HEK293 (cell line): ENCODE results near the gene SPTLC1.

Experiments used
- CTCF ChIA-PET: fragments of 350-600 bp; formaldehyde crosslinking; extraction: SDS; loops from one replicate; lab custom pipeline; 2021; ENCODE audit warnings: antibody characterized with exemption; lab: Yijun Ruan, JAX
- POLR2A ChIA-PET: fragments of 300-600 bp; formaldehyde crosslinking; extraction: SDS; loops from one replicate; lab custom pipeline; 2020; ENCODE audit warnings: antibody characterized with exemption, inconsistent platforms; lab: Yijun Ruan, JAX
- H3K27ac ChIP-seq: fragments of 200-500 bp; sonication (Bioruptor generic); 2 replicates; pipeline ENCODE4 v1.5.1; 2014; ENCODE audit warnings: low read depth, low read length, control low read depth, inconsistent platforms; ENCODE audit errors: extremely low read depth
- H3K36me3 ChIP-seq, 2 experiments: fragments of 200-500 bp in 1 of 2; sonication (Bioruptor generic) in 1 of 2; 1 replicate in 1 of 2; 2 replicates in 1 of 2; pipeline ENCODE4 v1.5.1; 2014 to 2017; ENCODE audit warnings: inconsistent platforms in 2 of 2, low read length in 2 of 2; ENCODE audit not compliant: control insufficient read depth in 2 of 2, insufficient read depth in 1 of 2
- H3K4me1 ChIP-seq: fragments of 200-500 bp; sonication (Bioruptor generic); 2 replicates; pipeline ENCODE4 v1.5.1; 2014; ENCODE audit warnings: mild to moderate bottlenecking, low read length, inconsistent platforms; ENCODE audit not compliant: control insufficient read depth, insufficient read depth
- H3K4me3 ChIP-seq: 2 replicates; pipeline ENCODE4 v1.5.1; 2011; ENCODE audit warnings: low read depth, mild to moderate bottlenecking, control low read depth, low read length, moderate library complexity
- H3K9me3 ChIP-seq: fragments of 200-500 bp; sonication (Bioruptor generic); 2 replicates; pipeline ENCODE4 v1.5.1; 2014; ENCODE audit warnings: low read depth, low read length, inconsistent platforms; ENCODE audit not compliant: control insufficient read depth, insufficient read depth
- PBX3 ChIP-seq: sonication (generic); formaldehyde crosslinking; IDR thresholded peaks from 2 replicates; pipeline ENCODE4 v1.8.1; 2022; ENCODE audit warnings: mild to moderate bottlenecking, moderate library complexity, missing genetic modification reagents
- SCRT2 ChIP-seq: fragments of 450-650 bp; formaldehyde crosslinking; IDR thresholded peaks from 2 replicates; pipeline ENCODE4 v1.5.1; 2016; ENCODE audit warnings: missing biosample characterization, missing genetic modification characterization
- SETDB1 ChIP-seq: IDR thresholded peaks from one replicate; pipeline ENCODE4 v1.6.1; 2017; ENCODE audit warnings: mild to moderate bottlenecking, low read length, moderate library complexity, mixed read lengths; ENCODE audit not compliant: insufficient read length
- SP7 ChIP-seq: fragments of 450-650 bp; formaldehyde crosslinking; IDR thresholded peaks from 2 replicates; pipeline ENCODE4 v1.5.1; 2016; ENCODE audit warnings: missing biosample characterization, missing genetic modification characterization
- WT1 ChIP-seq: fragments of 450-650 bp; formaldehyde crosslinking; IDR thresholded peaks from 2 replicates; pipeline ENCODE4 v1.5.1; 2016; ENCODE audit warnings: missing biosample characterization, missing genetic modification characterization
- YY2 ChIP-seq: fragments of 450-650 bp; formaldehyde crosslinking; IDR thresholded peaks from 2 replicates; pipeline ENCODE4 v1.5.1; 2016; ENCODE audit warnings: missing biosample characterization, missing genetic modification characterization
- ZBTB20 ChIP-seq: fragments of 450-650 bp; formaldehyde crosslinking; IDR thresholded peaks from 2 replicates; pipeline ENCODE4 v1.5.1; 2016; ENCODE audit warnings: missing biosample characterization, missing genetic modification characterization
- ZFP37 ChIP-seq: fragments of 450-650 bp; formaldehyde crosslinking; IDR thresholded peaks from 2 replicates; pipeline ENCODE4 v1.5.1; 2016; ENCODE audit warnings: missing biosample characterization, missing genetic modification characterization
- ZNF10 ChIP-seq: fragments of 450-650 bp; formaldehyde crosslinking; IDR thresholded peaks from 2 replicates; pipeline ENCODE4 v1.5.1; 2017; ENCODE audit warnings: missing biosample characterization, missing genetic modification characterization
- ZNF266 ChIP-seq: fragments of 450-650 bp; formaldehyde crosslinking; IDR thresholded peaks from 2 replicates; pipeline ENCODE4 v1.5.1; 2016; ENCODE audit warnings: missing biosample characterization, missing genetic modification characterization, low read depth
- ZNF280C ChIP-seq: fragments of 450-650 bp; formaldehyde crosslinking; IDR thresholded peaks from 2 replicates; pipeline ENCODE4 v1.5.1; 2016; ENCODE audit warnings: missing biosample characterization, missing genetic modification characterization
- ZNF394 ChIP-seq: fragments of 450-650 bp; formaldehyde crosslinking; IDR thresholded peaks from 2 replicates; pipeline ENCODE4 v1.5.1; 2016; ENCODE audit warnings: missing biosample characterization, missing genetic modification characterization, mild to moderate bottlenecking, moderate library complexity, borderline replicate concordance
- ZNF404 ChIP-seq: fragments of 450-650 bp; formaldehyde crosslinking; IDR thresholded peaks from 2 replicates; pipeline ENCODE4 v1.5.1; 2017; ENCODE audit warnings: missing biosample characterization, missing genetic modification characterization
- ZNF416 ChIP-seq: fragments of 450-650 bp; formaldehyde crosslinking; IDR thresholded peaks from 2 replicates; pipeline ENCODE4 v1.5.1; 2016; ENCODE audit warnings: missing biosample characterization, missing genetic modification characterization
- ZNF529 ChIP-seq: fragments of 450-650 bp; formaldehyde crosslinking; IDR thresholded peaks from 2 replicates; pipeline ENCODE4 v1.5.1; 2017; ENCODE audit warnings: missing genetic modification characterization, missing biosample characterization; ENCODE audit not compliant: insufficient replicate concordance
- ZNF555 ChIP-seq: fragments of 450-650 bp; formaldehyde crosslinking; conservative IDR thresholded peaks from 2 replicates; pipeline ENCODE4 v1.5.1; 2017; ENCODE audit warnings: missing biosample characterization, mild to moderate bottlenecking, missing genetic modification characterization, inconsistent platforms
- ZNF558 ChIP-seq: fragments of 450-650 bp; formaldehyde crosslinking; IDR thresholded peaks from 2 replicates; pipeline ENCODE4 v1.5.1; 2016; ENCODE audit warnings: missing biosample characterization, missing genetic modification characterization
- ZNF571 ChIP-seq: fragments of 450-650 bp; formaldehyde crosslinking; IDR thresholded peaks from 2 replicates; pipeline ENCODE4 v1.5.0; 2017; ENCODE audit warnings: missing biosample characterization, missing genetic modification characterization
- ZNF629 ChIP-seq: fragments of 450-650 bp; formaldehyde crosslinking; IDR thresholded peaks from 2 replicates; pipeline ENCODE4 v1.5.1; 2017; ENCODE audit warnings: missing biosample characterization, missing genetic modification characterization
- ZNF785 ChIP-seq: fragments of 450-650 bp; formaldehyde crosslinking; IDR thresholded peaks from 2 replicates; pipeline ENCODE4 v1.5.1; 2016; ENCODE audit warnings: missing biosample characterization, missing genetic modification characterization
- ZSCAN18 ChIP-seq: fragments of 450-650 bp; formaldehyde crosslinking; IDR thresholded peaks from 2 replicates; pipeline ENCODE4 v1.5.1; 2016; ENCODE audit warnings: missing biosample characterization, missing genetic modification characterization
- TF ChIP-seq, protein P1 (sequence below): fragments of 450-650 bp; formaldehyde crosslinking; IDR thresholded peaks from 2 replicates; pipeline ENCODE4 v1.5.1; 2017; ENCODE audit warnings: missing biosample characterization, mild to moderate bottlenecking, missing genetic modification characterization, moderate library complexity

SPTLC1 gene

GRCh38 chr9:92115071-92115858 lies at the start of gene SPTLC1 (continued):
- TF ChIP-seq ZSCAN18 (no peak), ZFP37 (tag by site-specific recombination) (no peak), SP7 (tag by site-specific recombination) (peak; percentile 68), ZNF558 (tag by site-specific recombination) (no peak), ZNF529 (tag by site-specific recombination) (no peak), ZNF785 (no peak), ZNF266 (tag by site-specific recombination) (no peak), WT1 (0 out of 2 replicates have a peak, but pooled peaks have one; percentile 9), ZNF571 (tag by site-specific recombination) (no peak), ZNF555 (no peak), ZNF280C (tag by site-specific recombination) (no peak), ZNF10 (tag by site-specific recombination) (no peak), ZNF416 (tag by site-specific recombination) (no peak), PBX3 (CRISPR knock-in tag) (no peak), ZNF629 (tag by site-specific recombination) (peak; percentile 81), YY2 (tag by site-specific recombination) (peak; percentile 95), ZNF394 (tag by site-specific recombination) (no peak), ZNF404 (no peak), ZBTB20 (tag by site-specific recombination) (no peak)
- TF ChIP-seq, protein P1, sequence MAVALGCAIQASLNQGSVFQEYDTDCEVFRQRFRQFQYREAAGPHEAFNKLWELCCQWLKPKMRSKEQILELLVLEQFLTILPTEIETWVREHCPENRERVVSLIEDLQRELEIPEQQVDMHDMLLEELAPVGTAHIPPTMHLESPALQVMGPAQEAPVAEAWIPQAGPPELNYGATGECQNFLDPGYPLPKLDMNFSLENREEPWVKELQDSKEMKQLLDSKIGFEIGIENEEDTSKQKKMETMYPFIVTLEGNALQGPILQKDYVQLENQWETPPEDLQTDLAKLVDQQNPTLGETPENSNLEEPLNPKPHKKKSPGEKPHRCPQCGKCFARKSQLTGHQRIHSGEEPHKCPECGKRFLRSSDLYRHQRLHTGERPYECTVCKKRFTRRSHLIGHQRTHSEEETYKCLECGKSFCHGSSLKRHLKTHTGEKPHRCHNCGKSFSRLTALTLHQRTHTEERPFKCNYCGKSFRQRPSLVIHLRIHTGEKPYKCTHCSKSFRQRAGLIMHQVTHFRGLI (tag by site-specific recombination): no peak

DNA sequence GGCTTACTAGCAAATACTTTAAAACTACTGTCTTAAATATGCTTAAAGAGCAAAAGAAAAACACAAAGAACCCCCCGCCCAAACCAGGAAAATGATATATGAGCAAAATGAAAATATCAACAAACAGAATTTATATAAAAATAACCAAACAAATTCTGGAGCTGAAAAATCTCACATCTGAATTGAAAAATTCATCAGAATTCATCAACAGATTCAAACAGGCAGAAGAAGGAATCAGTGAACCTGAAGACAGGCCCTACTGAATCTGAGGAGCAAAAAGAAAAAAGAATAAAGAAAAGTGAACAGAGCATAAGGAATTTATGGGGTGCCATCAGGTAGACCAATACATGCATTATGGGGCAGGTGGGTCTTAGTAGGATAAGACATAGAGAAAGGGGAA lies 49.8 kb upstream of the SPTLC1 start:
- no peak overlapping the region for H3K4me3 ChIP-seq
- H3K4me1 ChIP-seq: no peaks in the 10 kb centered on the region
- H3K27ac ChIP-seq: no peak overlapping the region
- ChIA-PET POLR2A (no interaction called here), CTCF (interaction anchor here (1.0 to 1.2 kb wide), 2 partner anchors 10 to 27 kb away, joined by 3 read pairs; no protein-coding TSS in a partner anchor)
- H3K36me3 ChIP-seq: no peaks in the 10 kb centered on the region
- no peak for TF ChIP-seq SCRT2 (tag by site-specific recombination)
- TF ChIP-seq ZNF394 (tag by site-specific recombination): no peak
- TF ChIP-seq SETDB1: peak; percentile 55
- no peaks in the 10 kb centered on the region for H3K9me3 ChIP-seq
